HEK293 (cell line): Measurements from ENCODE around the gene FHAD1.

ENCODE experiments used
- CTCF ChIA-PET: fragments of 350-600 bp; formaldehyde crosslinking; extraction: SDS; loops from one replicate; lab custom pipeline; 2021; ENCODE audit warnings: antibody characterized with exemption; lab: Yijun Ruan, JAX
- POLR2A ChIA-PET: fragments of 300-600 bp; formaldehyde crosslinking; extraction: SDS; loops from one replicate; lab custom pipeline; 2020; ENCODE audit warnings: antibody characterized with exemption, inconsistent platforms; lab: Yijun Ruan, JAX
- H3K27ac ChIP-seq: fragments of 200-500 bp; sonication (Bioruptor generic); 2 replicates; pipeline ENCODE4 v1.5.1; 2014; ENCODE audit warnings: low read depth, low read length, control low read depth, inconsistent platforms; ENCODE audit errors: extremely low read depth
- H3K36me3 ChIP-seq, 2 experiments: fragments of 200-500 bp in 1 of 2; sonication (Bioruptor generic) in 1 of 2; 1 replicate in 1 of 2; 2 replicates in 1 of 2; pipeline ENCODE4 v1.5.1; 2014 to 2017; ENCODE audit warnings: inconsistent platforms in 2 of 2, low read length in 2 of 2; ENCODE audit not compliant: control insufficient read depth in 2 of 2, insufficient read depth in 1 of 2
- H3K4me1 ChIP-seq: fragments of 200-500 bp; sonication (Bioruptor generic); 2 replicates; pipeline ENCODE4 v1.5.1; 2014; ENCODE audit warnings: mild to moderate bottlenecking, low read length, inconsistent platforms; ENCODE audit not compliant: control insufficient read depth, insufficient read depth
- H3K4me3 ChIP-seq: 2 replicates; pipeline ENCODE4 v1.5.1; 2011; ENCODE audit warnings: low read depth, mild to moderate bottlenecking, control low read depth, low read length, moderate library complexity
- H3K9me3 ChIP-seq: fragments of 200-500 bp; sonication (Bioruptor generic); 2 replicates; pipeline ENCODE4 v1.5.1; 2014; ENCODE audit warnings: low read depth, low read length, inconsistent platforms; ENCODE audit not compliant: control insufficient read depth, insufficient read depth
- KLF8 ChIP-seq: fragments of 450-650 bp; formaldehyde crosslinking; IDR thresholded peaks from 2 replicates; pipeline ENCODE4 v1.5.1; 2016; ENCODE audit warnings: missing biosample characterization, missing genetic modification characterization
- TCF7L2 ChIP-seq: IDR thresholded peaks from 2 replicates; pipeline ENCODE4 v1.6.1; 2011; ENCODE audit warnings: low read depth, mild to moderate bottlenecking, inconsistent platforms, low read length, moderate library complexity, borderline replicate concordance
- ZNF24 ChIP-seq: fragments of 450-650 bp; formaldehyde crosslinking; IDR thresholded peaks from 2 replicates; pipeline ENCODE4 v1.5.1; 2016; ENCODE audit warnings: missing biosample characterization, missing genetic modification characterization
- ZNF248 ChIP-seq: fragments of 450-650 bp; formaldehyde crosslinking; IDR thresholded peaks from 2 replicates; pipeline ENCODE4 v1.5.1; 2017; ENCODE audit warnings: missing biosample characterization, missing genetic modification characterization
- ZNF366 ChIP-seq: fragments of 450-650 bp; formaldehyde crosslinking; conservative IDR thresholded peaks from 2 replicates; pipeline ENCODE4 v1.5.1; 2016; ENCODE audit warnings: missing biosample characterization, missing genetic modification characterization

FHAD1 gene

DNA sequence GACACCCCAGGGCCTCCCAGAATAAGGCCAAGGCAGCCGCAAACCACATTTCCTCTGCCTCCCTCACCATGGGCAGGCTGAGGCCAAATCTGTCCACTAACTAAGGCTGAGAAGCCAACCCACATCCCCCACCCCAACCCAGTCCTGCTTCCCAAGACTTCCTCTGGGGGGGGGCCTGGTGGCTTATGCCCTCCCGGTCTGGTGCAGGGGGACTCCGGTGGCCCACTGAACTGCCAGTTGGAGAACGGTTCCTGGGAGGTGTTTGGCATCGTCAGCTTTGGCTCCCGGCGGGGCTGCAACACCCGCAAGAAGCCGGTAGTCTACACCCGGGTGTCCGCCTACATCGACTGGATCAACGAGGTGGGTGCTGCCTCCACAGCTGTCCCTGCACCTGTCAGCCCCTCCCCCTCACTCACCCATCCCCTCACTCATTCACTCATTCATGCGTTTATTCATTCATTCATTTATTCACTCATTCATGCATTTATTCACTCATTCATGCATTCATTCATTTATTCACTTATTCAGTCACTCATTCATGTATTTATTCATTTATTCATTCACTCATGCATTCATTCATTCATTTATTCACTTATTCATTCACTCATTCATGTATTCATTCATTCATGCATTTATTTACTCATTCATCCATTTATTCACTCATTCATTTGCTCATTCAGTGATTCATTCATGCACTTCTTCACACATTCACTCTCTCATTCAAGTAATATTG lies 198.5 kb downstream of the FHAD1 start:
- CTCF ChIA-PET: interaction anchor here (0.6 kb wide), 1 partner anchor 72 kb away, joined by 4 read pairs; no protein-coding TSS in a partner anchor
- POLR2A ChIA-PET: no interaction called here
- TF ChIP-seq ZNF366 (tag by site-specific recombination) (peak; percentile 81), ZNF24 (tag by site-specific recombination) (peak; percentile 95), ZNF248 (tag by site-specific recombination) (no peak)

GRCh38 chr1:15446212-15446611 lies 199.2 kb downstream of the FHAD1 start:
- no peaks in the 10 kb centered on the region for H3K4me1 ChIP-seq
- no peak for TF ChIP-seq TCF7L2
- no peak for TF ChIP-seq KLF8
- TF ChIP-seq, all 188 proteins: peak for 0
- CTCF ChIA-PET: interaction anchor here (0.5 to 0.6 kb wide), 2 partner anchors 103 to 251 kb away, joined by 3 to 4 read pairs; no protein-coding TSS in a partner anchor
- Histone ChIP-seq H3K4me3 (no peak overlapping the region), H3K36me3 (no peaks in the 10 kb centered on the region), H3K27ac (no peak overlapping the region), H3K9me3 (no peaks in the 10 kb centered on the region)
- POLR2A ChIA-PET: no interaction called here

More for the DNA sequence above, 198.5 kb downstream of the FHAD1 start:
- H3K4me1 ChIP-seq: no peaks in the 10 kb centered on the region
- no peaks in the 10 kb centered on the region for H3K36me3 ChIP-seq
- H3K27ac ChIP-seq: no peak overlapping the region
- H3K9me3 ChIP-seq: no peaks in the 10 kb centered on the region
- no peak overlapping the region for H3K4me3 ChIP-seq
